ENCODE results near the gene ZNF470.

Gene ZNF470

GRCh38 chr19:56567274-56568120 is at the start of gene ZNF470:
ZNF470 (plus strand) TSS chr19:56567468; CDS start chr19:56570312, 2,844 bp downstream.
- DNase-seq (ENCODE audit: low read depth in 2 of 2): peak; percentile 59 to 71

- no peak for DNase-seq (ENCODE audit: low read depth in 2 of 2)
These were observed 41.9 kb upstream of the ZNF470 start for GRCh38 chr19:56525214-56525860.

- DNase-seq (ENCODE audit: low read depth in 2 of 2): no peak
These were observed 29.8 kb upstream of the ZNF470 start for GRCh38 chr19:56537442-56537841.

- DNase-seq (ENCODE audit: low read depth in 2 of 2): peak; percentile 68 to 78
These were observed 29.0 kb upstream of the ZNF470 start for GRCh38 chr19:56538254-56538760.

- DNase-seq (ENCODE audit: low read depth in 2 of 2): no peak
These were observed 28.5 kb upstream of the ZNF470 start, which contains the start of gene ZFP28 for GRCh38 chr19:56538761-56539263. ZFP28 (plus strand) TSS chr19:56538948; CDS start chr19:56539019, 71 bp downstream.

GRCh38 chr19:56543776-56544175 is 23.5 kb upstream of the ZNF470 start:
- DNase-seq (ENCODE audit: low read depth in 2 of 2): no peak

GRCh38 chr19:56547535-56547934 is 19.7 kb upstream of the ZNF470 start:
- no peak for DNase-seq (ENCODE audit: low read depth in 2 of 2)

GRCh38 chr19:56554272-56554869 is 12.9 kb upstream of the ZNF470 start:
- no peak for DNase-seq (ENCODE audit: low read depth in 2 of 2)

- no peak for DNase-seq (ENCODE audit: low read depth in 2 of 2)
These were observed 4.5 kb upstream of the ZNF470 start for GRCh38 chr19:56562766-56563165.

GRCh38 chr19:56566904-56567273 is 379 bp upstream of the ZNF470 start:
- DNase-seq (ENCODE audit: low read depth in 2 of 2): peak in 1 of 2 donors; percentile 11

GRCh38 chr19:56572589-56572988 is 5.3 kb downstream of the ZNF470 start:
- no peak for DNase-seq (ENCODE audit: low read depth in 2 of 2)

GRCh38 chr19:56573914-56574313 is 6.6 kb downstream of the ZNF470 start:
- no peak for DNase-seq (ENCODE audit: low read depth in 2 of 2)

- DNase-seq (ENCODE audit: low read depth in 2 of 2): no peak
These were observed 10.7 kb downstream of the ZNF470 start for GRCh38 chr19:56577719-56578602.

- no peak for DNase-seq (ENCODE audit: low read depth in 2 of 2)
These were observed 27.1 kb downstream of the ZNF470 start for GRCh38 chr19:56594446-56594782.

- peak; percentile 63 to 78 for DNase-seq (ENCODE audit: low read depth in 2 of 2)
These were observed 27.7 kb downstream of the ZNF470 start, which contains the start of gene ZNF71 for GRCh38 chr19:56594783-56595547. ZNF71 (plus strand) TSS chr19:56595302; CDS start chr19:56601559, 6,257 bp downstream.

- DNase-seq (ENCODE audit: low read depth in 2 of 2): no peak
These were observed 28.3 kb downstream of the ZNF470 start for GRCh38 chr19:56595548-56595899.

- DNase-seq (ENCODE audit: low read depth in 2 of 2): no peak
These were observed 29.4 kb downstream of the ZNF470 start for GRCh38 chr19:56596676-56597075.

- DNase-seq (ENCODE audit: low read depth in 2 of 2): no peak
These were observed 30.4 kb downstream of the ZNF470 start for GRCh38 chr19:56597696-56598095.

GRCh38 chr19:56601375-56601774 is 34.1 kb downstream of the ZNF470 start:
- DNase-seq (ENCODE audit: low read depth in 2 of 2): no peak

GRCh38 chr19:56603829-56604228 is 36.6 kb downstream of the ZNF470 start:
- no peak for DNase-seq (ENCODE audit: low read depth in 2 of 2)

All from stimulated activated CD4-positive, alpha-beta T cell treated with anti-CD3 and anti-CD28 coated beads, Interleukin-1b, Interleukin-23, amount 100 ng/mL, for 1 hour (primary cell).